ENCODE results near the gene UHRF2. TPM values are rescaled to one million over a fixed set of nuclear protein-coding genes. Genes with fewer than 3 reads are reported as not detected.

Gene UHRF2
- total RNA-seq, 5 donors from 2014 or later (not counting 1 experiment from before 2014, with no cell fraction given): 92.7 to 125 (median 96.2) TPM

DNA sequence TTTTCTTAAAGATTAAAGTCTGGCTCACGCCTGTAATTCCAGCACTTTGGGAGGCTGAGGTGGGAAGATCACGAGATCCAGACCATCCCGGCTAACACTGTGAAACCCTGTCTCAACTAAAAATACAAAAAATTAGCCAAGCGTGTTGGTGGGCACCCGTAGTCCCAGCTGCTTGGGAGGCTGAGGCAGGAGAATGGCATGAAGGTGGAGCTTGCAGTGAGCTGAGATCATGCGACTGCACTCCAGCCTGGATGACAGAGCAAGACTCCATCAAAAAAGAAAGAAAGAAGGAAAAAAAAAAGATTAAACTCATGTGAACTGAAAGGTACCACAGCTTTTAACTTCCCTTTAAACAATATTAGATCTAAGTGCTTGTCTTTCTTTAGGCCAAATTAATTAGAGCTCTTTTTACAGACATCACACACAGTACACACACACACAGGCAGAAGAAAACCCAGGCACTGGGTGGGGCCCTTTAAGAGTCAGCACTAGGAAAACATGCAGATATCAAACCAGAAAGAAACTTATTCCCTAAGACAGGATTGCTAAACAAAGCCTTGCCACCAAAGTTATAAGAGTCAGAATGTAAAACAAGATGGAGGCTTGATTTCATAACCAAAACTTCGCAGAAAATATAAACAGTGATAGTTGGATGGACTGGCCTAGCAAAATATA, 29.3 kb upstream of the UHRF2 start:
- Mint-ChIP-seq H3K27me3 (peaks cover 0 to 4% of the 10 kb centered on the region in 2 donors), H3K9me3 (peaks cover 0 to 8% (median 5%) of the 10 kb centered on the region in 3 donors), H3K4me3 (no peak overlapping the region), H3K4me1 (no peaks in the 10 kb centered on the region), H3K27ac (no peak overlapping the region), H3K36me3 (no peaks in the 10 kb centered on the region)
- no peak for ATAC-seq (replicated peaks in 1 of 4)
- no peak overlapping the region for H3K27ac ChIP-seq (ENCODE audit: low read length)
- H3K4me1 ChIP-seq (ENCODE audit: control insufficient read depth in 1 of 2, extremely low read depth in 1 of 2, insufficient read depth in 2 of 2, low read length in 2 of 2): no peaks in the 10 kb centered on the region
- no peaks in the 10 kb centered on the region for H3K27me3 ChIP-seq (replicated peaks in 1 of 2; ENCODE audit: control insufficient read depth in 2 of 2, extremely low read depth in 1 of 2, insufficient read depth in 2 of 2, low read length in 1 of 2)
- ChIA-PET POLR2A (no interaction called here), CTCF (interaction anchor here in 1 of 2 donors (0.9 kb wide), 1 partner anchor 28 kb away, joined by 3 read pairs; no protein-coding TSS in a partner anchor)
- WGBS (ENCODE audit: insufficient coverage): 80% methylated on average over 1 of the region's 7 CpGs
- H3K9me3 ChIP-seq: no peaks in the 10 kb centered on the region
- H3K36me3 ChIP-seq (ENCODE audit: control insufficient read depth in 2 of 2, extremely low read depth in 1 of 2, insufficient read depth in 1 of 2, low read length in 1 of 2): no peaks in the 10 kb centered on the region
- no peak for DNase-seq
- H3K4me3 ChIP-seq (ENCODE audit: control insufficient read depth in 1 of 2, extremely low read depth in 1 of 2, low read length in 1 of 2): no peak overlapping the region

DNA sequence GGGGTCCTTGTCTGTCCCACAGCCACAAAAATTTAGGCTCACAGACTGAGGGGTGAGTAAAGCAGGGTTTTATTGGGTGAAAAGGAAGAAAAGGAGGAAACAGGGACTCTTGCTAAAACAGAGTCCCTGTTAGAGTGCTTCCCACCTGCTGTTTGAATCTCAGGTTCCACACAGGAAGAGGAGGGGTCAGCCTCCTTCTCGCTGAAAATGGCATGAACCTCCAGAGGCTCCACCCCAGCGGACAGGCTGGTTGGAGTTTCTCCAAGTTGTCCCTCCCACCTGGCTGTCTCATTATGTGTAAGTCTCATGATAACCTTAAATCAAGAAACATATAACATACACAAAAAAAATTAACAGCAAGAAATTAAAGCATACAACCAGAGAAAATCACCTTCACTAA, 28.3 kb upstream of the UHRF2 start:
- Mint-ChIP-seq H3K27me3 (peaks cover 0 to 1% of the 10 kb centered on the region in 2 donors), H3K27ac (no peak overlapping the region), H3K4me3 (no peak overlapping the region), H3K9me3 (peaks cover 0 to 8% (median 5%) of the 10 kb centered on the region in 3 donors), H3K4me1 (no peaks in the 10 kb centered on the region), H3K36me3 (no peaks in the 10 kb centered on the region)
- WGBS (ENCODE audit: insufficient coverage): 20% methylated on average over 1 of the region's 2 CpGs
- Histone ChIP-seq H3K27me3 (replicated peaks in 1 of 2; ENCODE audit: control insufficient read depth in 2 of 2, extremely low read depth in 1 of 2, insufficient read depth in 2 of 2, low read length in 1 of 2) (no peaks in the 10 kb centered on the region), H3K4me1 (ENCODE audit: control insufficient read depth in 1 of 2, extremely low read depth in 1 of 2, insufficient read depth in 2 of 2, low read length in 2 of 2) (no peaks in the 10 kb centered on the region), H3K36me3 (ENCODE audit: control insufficient read depth in 2 of 2, extremely low read depth in 1 of 2, insufficient read depth in 1 of 2, low read length in 1 of 2) (no peaks in the 10 kb centered on the region), H3K9me3 (no peaks in the 10 kb centered on the region), H3K27ac (ENCODE audit: low read length) (no peak overlapping the region), H3K4me3 (ENCODE audit: control insufficient read depth in 1 of 2, extremely low read depth in 1 of 2, low read length in 1 of 2) (no peak overlapping the region)
- POLR2A ChIA-PET: interaction anchor here (0.6 to 0.7 kb wide), 3 partner anchors 16 to 371 kb away, joined by 9 to 11 read pairs (median 9); no protein-coding TSS in a partner anchor
- CTCF ChIA-PET: interaction anchor here in 1 of 2 donors (0.9 kb wide), 1 partner anchor 29 kb away, joined by 3 read pairs; no protein-coding TSS in a partner anchor
- no peak for ATAC-seq (replicated peaks in 1 of 4)
- DNase-seq: no peak

DNA sequence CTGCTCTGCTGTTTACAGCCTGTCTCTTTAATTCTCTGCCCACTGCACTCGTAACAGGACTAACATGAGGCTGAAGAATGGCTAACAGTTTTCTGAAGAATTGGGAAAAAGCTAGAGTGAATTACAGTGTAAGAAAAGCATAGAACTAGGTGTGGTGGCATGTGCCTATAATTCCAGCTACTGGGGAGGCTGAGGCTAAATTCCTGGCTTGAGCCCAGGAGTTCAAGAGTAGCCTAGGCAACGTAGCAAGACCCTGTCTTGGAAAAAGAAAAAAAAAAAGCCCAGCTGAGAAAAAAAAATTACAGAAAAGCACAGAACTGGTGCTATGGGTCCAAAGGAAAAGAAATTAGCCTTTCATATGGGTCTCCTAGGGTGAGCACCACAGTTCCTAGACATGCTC, 13.9 kb upstream of the UHRF2 start:
- Histone ChIP-seq H3K4me1 (ENCODE audit: control insufficient read depth in 1 of 2, extremely low read depth in 1 of 2, insufficient read depth in 2 of 2, low read length in 2 of 2) (no peaks in the 10 kb centered on the region), H3K9me3 (no peaks in the 10 kb centered on the region), H3K27ac (ENCODE audit: low read length) (no peak overlapping the region), H3K27me3 (replicated peaks in 1 of 2; ENCODE audit: control insufficient read depth in 2 of 2, extremely low read depth in 1 of 2, insufficient read depth in 2 of 2, low read length in 1 of 2) (no peaks in the 10 kb centered on the region), H3K36me3 (ENCODE audit: control insufficient read depth in 2 of 2, extremely low read depth in 1 of 2, insufficient read depth in 1 of 2, low read length in 1 of 2) (no peaks in the 10 kb centered on the region), H3K4me3 (ENCODE audit: control insufficient read depth in 1 of 2, extremely low read depth in 1 of 2, low read length in 1 of 2) (no peak overlapping the region)
- ChIA-PET CTCF (interaction anchor here in 1 of 2 donors (0.7 kb wide), 1 partner anchor 80 kb away, joined by 4 read pairs; no protein-coding TSS in a partner anchor), POLR2A (interaction anchor here in 1 of 2 donors (0.6 kb wide), 1 partner anchor 64 kb away, joined by 7 read pairs; no protein-coding TSS in a partner anchor)
- WGBS (ENCODE audit: insufficient coverage): no CpG with 5 or more reads among the region's 2 CpGs
- no peaks in the 10 kb centered on the region for H3K4me1 Mint-ChIP-seq
- H3K36me3 Mint-ChIP-seq: no peaks in the 10 kb centered on the region
- no peak overlapping the region for H3K27ac Mint-ChIP-seq
- H3K4me3 Mint-ChIP-seq: no peak overlapping the region
- DNase-seq (no peak), ATAC-seq (replicated peaks in 1 of 4) (no peak)
- peaks cover 0 to 3% of the 10 kb centered on the region in 2 donors for H3K27me3 Mint-ChIP-seq
- H3K9me3 Mint-ChIP-seq: peaks cover 0 to 5% (median 0%) of the 10 kb centered on the region in 3 donors

DNA sequence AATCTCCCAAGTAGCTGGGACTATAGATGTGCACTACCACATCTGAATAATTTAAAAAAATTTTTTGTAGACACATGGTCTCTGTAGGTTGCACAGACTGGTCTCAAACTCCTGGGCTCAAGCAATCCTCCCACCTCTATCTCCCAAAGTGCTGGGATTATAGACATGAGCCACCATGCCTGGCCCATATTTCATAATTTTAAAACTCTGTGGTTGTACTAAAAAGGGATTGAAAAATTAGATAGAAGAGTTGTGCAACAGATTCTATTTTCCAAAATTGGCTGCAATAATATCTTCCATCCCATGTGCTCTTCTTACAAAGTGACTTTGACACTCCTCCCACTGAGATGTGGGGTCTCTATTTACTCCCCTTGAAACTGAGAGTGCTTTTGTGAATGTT, 7.6 kb upstream of the UHRF2 start:
- Mint-ChIP-seq H3K36me3 (no peaks in the 10 kb centered on the region), H3K4me1 (no peaks in the 10 kb centered on the region), H3K27ac (no peak overlapping the region), H3K27me3 (peaks cover 0 to 1% of the 10 kb centered on the region in 2 donors), H3K4me3 (no peak overlapping the region), H3K9me3 (peaks cover 0 to 5% (median 0%) of the 10 kb centered on the region in 3 donors)
- DNase-seq: no peak
- Histone ChIP-seq H3K27ac (ENCODE audit: low read length) (no peak overlapping the region), H3K36me3 (ENCODE audit: control insufficient read depth in 2 of 2, extremely low read depth in 1 of 2, insufficient read depth in 1 of 2, low read length in 1 of 2) (no peaks in the 10 kb centered on the region), H3K9me3 (no peaks in the 10 kb centered on the region), H3K4me3 (ENCODE audit: control insufficient read depth in 1 of 2, extremely low read depth in 1 of 2, low read length in 1 of 2) (no peak overlapping the region), H3K4me1 (ENCODE audit: control insufficient read depth in 1 of 2, extremely low read depth in 1 of 2, insufficient read depth in 2 of 2, low read length in 2 of 2) (no peaks in the 10 kb centered on the region), H3K27me3 (replicated peaks in 1 of 2; ENCODE audit: control insufficient read depth in 2 of 2, extremely low read depth in 1 of 2, insufficient read depth in 2 of 2, low read length in 1 of 2) (no peaks in the 10 kb centered on the region)
- ATAC-seq (replicated peaks in 1 of 4): no peak
- ChIA-PET CTCF (interaction anchor here (0.7 kb wide), 2 partner anchors 240 to 1422 kb away, joined by 3 to 4 read pairs; no protein-coding TSS in a partner anchor), POLR2A (interaction anchor here in 1 of 2 donors (0.6 kb wide), 1 partner anchor 15 kb away, joined by 3 read pairs; no protein-coding TSS in a partner anchor)

DNA sequence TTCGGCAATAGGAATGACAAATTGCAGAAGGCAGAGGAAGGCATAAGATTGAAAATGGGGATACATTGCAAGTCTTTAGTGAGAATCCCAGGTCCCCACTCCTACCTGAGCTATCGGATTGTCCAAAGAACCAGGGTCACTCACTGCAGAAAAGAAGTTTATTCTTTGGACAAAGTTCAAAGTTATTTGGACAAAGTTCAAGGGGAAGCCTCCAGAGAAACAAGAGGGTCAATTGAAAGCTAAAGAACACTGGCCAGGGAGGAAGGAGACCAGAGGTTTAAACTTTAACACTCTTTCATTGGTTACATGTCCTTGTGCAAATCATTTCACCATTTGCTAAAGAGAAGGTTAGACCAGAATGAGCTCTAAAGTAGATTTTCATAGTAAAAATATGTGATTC, 5.2 kb upstream of the UHRF2 start:
- Mint-ChIP-seq H3K4me1 (peaks cover 0 to 2% (median 2%) of the 10 kb centered on the region in 3 donors), H3K4me3 (no peak overlapping the region), H3K36me3 (no peaks in the 10 kb centered on the region), H3K27me3 (peaks cover 0 to 1% of the 10 kb centered on the region in 2 donors), H3K27ac (no peak overlapping the region), H3K9me3 (no peaks in the 10 kb centered on the region)
- DNase-seq (no peak), ATAC-seq (replicated peaks in 1 of 4) (no peak)
- no peaks in the 10 kb centered on the region for H3K9me3 ChIP-seq
- H3K36me3 ChIP-seq (ENCODE audit: control insufficient read depth in 2 of 2, extremely low read depth in 1 of 2, insufficient read depth in 1 of 2, low read length in 1 of 2): no peaks in the 10 kb centered on the region
- no peak overlapping the region for H3K4me3 ChIP-seq (ENCODE audit: control insufficient read depth in 1 of 2, extremely low read depth in 1 of 2, low read length in 1 of 2)
- ChIA-PET CTCF (no interaction called here), POLR2A (no interaction called here)
- H3K27ac ChIP-seq (ENCODE audit: low read length): no peak overlapping the region
- peaks cover 2 to 11% of the 10 kb centered on the region in 2 experiments for H3K4me1 ChIP-seq (ENCODE audit: control insufficient read depth in 1 of 2, extremely low read depth in 1 of 2, insufficient read depth in 2 of 2, low read length in 2 of 2)
- H3K27me3 ChIP-seq (replicated peaks in 1 of 2; ENCODE audit: control insufficient read depth in 2 of 2, extremely low read depth in 1 of 2, insufficient read depth in 2 of 2, low read length in 1 of 2): no peaks in the 10 kb centered on the region
- WGBS (ENCODE audit: insufficient coverage): no CpG with 5 or more reads among the region's 2 CpGs

DNA sequence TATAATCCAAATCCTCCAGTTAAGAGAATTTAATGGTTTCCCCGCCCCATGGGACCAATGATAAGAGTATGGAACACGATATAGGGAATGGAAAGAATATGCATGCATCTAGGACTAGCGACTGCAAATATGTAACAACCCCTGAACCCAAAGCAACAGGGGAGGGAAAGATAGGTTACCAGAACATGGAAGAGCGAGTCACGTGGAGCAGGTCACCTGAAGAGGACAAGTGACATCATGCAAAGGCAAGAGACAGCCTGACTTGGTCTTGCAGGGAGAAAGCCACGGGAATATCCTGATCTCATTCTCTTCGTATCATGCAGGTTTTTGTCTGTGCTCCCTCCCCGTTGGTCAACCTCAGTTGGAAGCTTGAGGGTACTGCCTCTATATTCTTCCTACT, 4.7 kb upstream of the UHRF2 start:
- no peak for ATAC-seq (replicated peaks in 1 of 4)
- CTCF ChIA-PET: no interaction called here

More for the DNA sequence above, 4.7 kb upstream of the UHRF2 start:
- Mint-ChIP-seq H3K9me3 (no peaks in the 10 kb centered on the region), H3K27me3 (peaks cover 0 to 1% of the 10 kb centered on the region in 2 donors), H3K4me3 (no peak overlapping the region), H3K36me3 (no peaks in the 10 kb centered on the region), H3K27ac (no peak overlapping the region), H3K4me1 (peaks cover 0 to 2% (median 2%) of the 10 kb centered on the region in 3 donors)
- H3K4me3 ChIP-seq (ENCODE audit: control insufficient read depth in 1 of 2, extremely low read depth in 1 of 2, low read length in 1 of 2): no peak overlapping the region
- H3K9me3 ChIP-seq: no peaks in the 10 kb centered on the region
- no peak for DNase-seq
- no peaks in the 10 kb centered on the region for H3K36me3 ChIP-seq (ENCODE audit: control insufficient read depth in 2 of 2, extremely low read depth in 1 of 2, insufficient read depth in 1 of 2, low read length in 1 of 2)
- no peak overlapping the region for H3K27ac ChIP-seq (ENCODE audit: low read length)
- H3K27me3 ChIP-seq (replicated peaks in 1 of 2; ENCODE audit: control insufficient read depth in 2 of 2, extremely low read depth in 1 of 2, insufficient read depth in 2 of 2, low read length in 1 of 2): no peaks in the 10 kb centered on the region
- H3K4me1 ChIP-seq (ENCODE audit: control insufficient read depth in 1 of 2, extremely low read depth in 1 of 2, insufficient read depth in 2 of 2, low read length in 2 of 2): peaks cover 2 to 11% of the 10 kb centered on the region in 2 experiments
- 80% methylated on average over 3 of the region's 8 CpGs for WGBS (ENCODE audit: insufficient coverage)
- POLR2A ChIA-PET: no interaction called here
